Skeletal muscle cell (primary cell): ENCODE measurements around the gene KCTD7.
A peak's percentile ranks its signal among the peaks of the same experiment; 100 is the strongest.
"Not testable (repeated sequence)": the region's sequence is repeated elsewhere in the genome, so short reads cannot be mapped to it uniquely, and the experiment has no call there.

Experiments used
- DNase-seq: peaks from one replicate; pipeline ENCODE4 v3.0.0-alpha.2; 2010; ENCODE audit warnings: low read depth
- H3K4me3 ChIP-seq: 2 replicates; pipeline ENCODE4 v1.5.1; 2011; ENCODE audit warnings: low read depth, mild to moderate bottlenecking, control low read depth, low read length, moderate library complexity

Gene KCTD7

DNA sequence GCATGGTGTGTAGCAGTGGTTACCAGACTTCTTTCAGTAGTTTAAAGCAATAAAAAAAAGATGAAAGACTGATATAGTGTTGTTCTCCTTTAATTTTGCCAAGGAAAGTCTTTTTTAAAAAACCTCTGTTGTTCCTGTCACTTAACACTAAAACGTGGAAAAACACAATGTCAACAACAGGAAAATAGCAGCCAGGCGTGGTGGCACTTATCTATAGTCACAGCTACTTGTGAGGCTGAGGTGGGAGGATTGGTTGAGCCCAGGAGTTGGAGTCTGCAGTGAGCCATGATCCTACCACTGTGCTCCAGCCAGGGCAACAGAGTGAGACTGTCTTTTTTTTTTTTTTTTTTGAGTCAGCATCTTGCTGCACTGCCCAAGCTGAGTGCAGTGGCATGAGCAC lies 42.8 kb downstream of the KCTD7 start:
- not testable (repeated sequence) for DNase-seq, H3K4me3 ChIP-seq

DNA sequence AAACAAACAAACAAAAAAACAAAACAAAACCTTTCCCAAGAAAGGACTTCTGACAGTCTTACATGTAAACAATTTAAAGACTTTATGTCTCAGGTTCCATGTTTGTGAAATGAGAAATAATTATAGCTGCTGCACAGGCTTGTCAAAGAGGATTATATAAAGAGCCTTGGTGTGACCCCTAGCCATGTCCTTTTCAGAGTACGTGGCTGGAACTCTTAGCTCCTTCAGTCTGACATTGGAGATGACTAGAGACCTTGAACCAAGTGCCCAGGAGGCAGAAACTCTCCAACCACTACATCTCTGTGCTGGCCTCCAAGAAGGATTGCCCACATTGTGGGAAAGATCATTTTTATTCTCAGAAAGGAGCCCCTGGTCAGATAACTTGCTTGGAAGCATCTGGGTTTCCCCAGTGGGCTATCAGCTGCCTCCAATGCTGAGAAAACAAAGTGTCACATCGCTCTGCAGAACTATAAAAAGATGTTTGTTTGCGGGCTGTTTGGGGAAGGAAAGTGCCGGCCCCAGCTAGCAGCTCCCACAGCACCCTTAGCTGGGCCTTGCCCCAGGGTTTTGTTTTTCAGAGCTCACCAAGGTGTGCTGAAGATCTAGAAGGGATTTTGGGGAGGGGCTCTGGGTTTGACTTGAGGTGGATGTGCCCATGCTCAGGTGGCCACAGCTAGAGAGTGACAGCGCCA lies 43.9 kb downstream of the KCTD7 start:
- H3K4me3 ChIP-seq, DNase-seq: not testable (repeated sequence)

DNA sequence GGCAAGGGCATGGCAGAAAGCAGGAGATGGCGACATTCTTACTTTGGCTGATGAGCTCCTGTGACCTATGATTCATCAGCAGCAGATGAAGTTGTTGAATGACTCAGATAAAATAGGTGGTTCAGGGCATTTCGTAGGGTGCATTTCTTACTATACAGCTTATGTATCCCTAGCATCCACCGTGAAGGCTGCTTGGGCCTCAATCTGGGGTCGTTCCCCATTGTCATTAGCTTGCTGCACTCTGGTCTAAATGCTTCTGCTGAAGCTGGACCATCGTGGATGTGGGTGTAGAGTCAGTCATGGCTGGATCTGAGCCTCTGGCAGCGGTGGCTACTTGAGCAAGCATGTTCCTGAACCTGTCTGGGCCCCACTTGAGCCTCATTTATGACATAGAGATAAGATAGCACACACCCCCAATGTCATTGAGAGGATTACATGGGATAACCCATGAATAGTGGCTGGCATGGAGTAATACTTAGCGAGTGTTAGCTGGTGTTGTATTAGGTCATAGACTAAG lies 44.5 kb downstream of the KCTD7 start:
- DNase-seq, H3K4me3 ChIP-seq: not testable (repeated sequence)

DNA sequence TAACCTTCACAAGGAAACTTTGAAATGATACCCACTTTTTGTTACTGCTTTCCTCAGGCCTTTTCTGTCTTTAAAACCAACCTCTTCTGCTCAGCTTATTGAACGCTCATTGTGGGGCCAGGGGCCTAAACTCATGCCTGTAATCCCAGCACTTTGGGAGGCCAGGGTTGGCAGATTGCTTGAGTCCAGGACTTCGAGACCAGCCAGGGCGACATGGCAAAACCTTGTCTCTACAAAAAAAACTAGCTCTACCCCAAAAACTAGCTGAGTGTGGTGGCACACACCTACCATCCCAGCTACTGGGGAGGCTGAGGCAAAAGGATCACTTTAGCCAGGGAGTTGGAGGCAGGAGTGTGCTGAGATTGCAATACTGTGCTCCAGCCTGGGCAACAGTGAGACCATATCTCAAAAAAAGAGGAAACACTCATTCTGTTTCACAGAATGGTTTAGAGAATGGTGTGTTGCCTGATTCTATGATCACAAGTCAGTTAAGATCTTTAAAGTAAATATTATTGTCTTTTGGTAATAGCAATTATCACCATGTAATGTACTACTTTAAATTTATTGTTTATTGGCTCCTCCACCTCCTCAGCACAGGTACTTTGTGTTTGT lies 51.1 kb downstream of the KCTD7 start:
- no peak for DNase-seq
- no peak overlapping the region for H3K4me3 ChIP-seq

DNA sequence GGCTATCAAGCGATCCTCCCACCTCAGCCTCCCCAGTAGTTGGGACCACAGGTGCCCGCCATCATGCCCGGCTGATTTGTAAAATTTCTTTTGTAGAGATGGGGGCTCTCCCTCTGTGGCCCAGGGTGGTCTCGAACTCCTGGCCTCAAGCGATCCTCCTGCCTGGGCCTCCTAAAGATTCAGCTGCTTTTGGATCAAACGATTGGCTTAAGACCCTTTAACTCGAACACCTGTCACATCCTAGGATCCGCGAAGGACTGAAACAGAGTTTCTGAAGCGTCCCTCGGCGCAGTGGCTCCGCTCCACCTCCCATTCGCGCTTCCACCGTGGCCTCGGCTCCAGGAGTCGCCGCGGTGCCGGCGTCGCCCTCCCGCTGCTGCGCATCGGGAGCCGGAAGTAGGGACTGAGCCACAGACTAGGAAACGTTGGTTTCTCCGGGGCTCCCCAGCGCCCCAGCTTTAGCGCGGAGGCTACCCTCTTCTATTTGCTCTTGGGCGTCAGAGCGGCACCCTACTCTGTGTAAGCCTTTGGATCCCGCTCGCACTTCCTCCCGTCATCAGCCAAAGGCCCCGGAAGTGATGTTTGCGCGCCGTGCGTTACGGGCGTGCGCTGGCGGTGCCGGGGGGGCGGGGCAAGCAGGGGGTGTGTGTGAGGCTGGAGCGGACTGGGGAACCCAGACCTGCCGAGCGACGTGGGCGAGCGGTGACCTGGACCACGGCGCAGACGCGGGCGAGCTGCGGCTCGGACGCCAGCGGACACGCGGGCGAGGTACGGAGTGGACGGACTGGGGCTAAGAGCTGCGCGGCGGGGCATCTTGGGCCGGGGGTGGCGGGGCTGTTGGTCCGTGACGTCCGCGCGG lies 53.0 kb downstream of the KCTD7 start:
- DNase-seq: peak; percentile 79
- peak overlapping the region; percentile 90 for H3K4me3 ChIP-seq

DNA sequence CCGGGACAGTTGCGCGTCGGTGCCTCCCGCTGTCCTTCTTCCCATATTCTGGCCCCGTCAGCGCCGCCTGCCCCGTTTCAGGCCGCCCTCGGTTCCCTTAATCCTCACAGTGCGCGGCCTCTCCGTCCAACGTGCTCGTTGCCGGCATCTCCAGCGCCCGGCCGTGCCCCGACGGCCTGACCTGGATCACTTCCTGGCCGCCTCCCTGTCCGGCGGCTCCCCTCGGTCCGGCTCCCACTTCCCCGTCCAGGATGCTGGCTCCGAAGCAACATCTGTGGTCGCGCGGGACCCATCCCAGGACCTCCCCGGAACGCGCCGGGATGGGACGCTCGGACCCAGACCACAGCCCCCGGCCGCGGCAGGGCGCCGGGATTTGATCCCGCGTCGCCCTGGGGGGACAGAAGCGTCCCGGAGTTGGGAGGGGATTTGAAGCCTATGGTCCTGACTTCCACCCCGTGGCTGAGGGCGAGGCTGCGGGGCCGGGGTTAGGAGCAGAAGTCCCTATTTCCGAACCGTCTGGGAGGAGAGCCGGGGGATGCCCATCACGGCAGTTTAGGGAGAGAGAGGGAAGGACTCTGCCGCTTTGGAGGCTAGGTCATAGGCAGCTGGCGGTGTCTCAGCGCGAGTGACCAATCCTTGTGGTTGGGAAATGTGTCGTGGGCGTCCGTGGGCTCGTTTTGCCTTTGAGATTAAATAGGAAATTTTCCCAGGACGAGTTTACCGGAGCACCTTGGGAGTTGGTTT lies 53.8 kb downstream of the KCTD7 start:
- H3K4me3 ChIP-seq: peak overlapping the region; percentile 90
- no peak for DNase-seq

DNA sequence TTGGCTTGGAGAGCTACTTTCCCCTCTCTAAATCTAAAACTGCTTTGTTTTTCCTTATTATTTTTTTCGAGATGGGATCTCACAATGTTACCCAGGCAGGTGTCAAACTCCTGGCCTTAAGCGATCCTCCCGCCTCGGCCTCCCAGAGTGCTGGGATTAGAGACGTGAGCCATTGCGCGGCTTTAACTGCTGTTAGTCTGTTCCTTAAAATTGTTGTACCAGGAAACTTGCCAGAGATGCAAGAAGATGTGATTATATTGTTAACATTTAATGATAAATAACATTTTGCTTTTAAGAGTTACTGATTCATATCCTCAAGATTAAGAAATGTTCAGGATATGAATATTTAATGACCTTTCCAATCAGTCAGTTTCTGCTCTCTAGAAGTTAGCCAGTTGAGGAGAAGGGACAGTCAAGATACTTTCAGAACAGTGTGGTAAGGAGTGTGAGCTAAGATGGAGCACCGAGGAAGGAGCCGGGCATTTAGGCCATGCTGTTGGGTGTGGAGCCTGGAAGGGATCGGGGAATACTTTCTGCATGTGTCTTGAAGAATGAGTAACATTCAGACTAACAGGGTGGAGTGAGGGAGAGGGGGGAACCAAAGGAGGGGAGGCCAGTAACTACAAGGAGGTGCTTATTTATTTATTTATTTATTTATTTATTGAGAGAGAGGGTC lies 54.6 kb downstream of the KCTD7 start:
- not testable (repeated sequence) for DNase-seq
- peak overlapping the region; percentile 90 for H3K4me3 ChIP-seq

DNA sequence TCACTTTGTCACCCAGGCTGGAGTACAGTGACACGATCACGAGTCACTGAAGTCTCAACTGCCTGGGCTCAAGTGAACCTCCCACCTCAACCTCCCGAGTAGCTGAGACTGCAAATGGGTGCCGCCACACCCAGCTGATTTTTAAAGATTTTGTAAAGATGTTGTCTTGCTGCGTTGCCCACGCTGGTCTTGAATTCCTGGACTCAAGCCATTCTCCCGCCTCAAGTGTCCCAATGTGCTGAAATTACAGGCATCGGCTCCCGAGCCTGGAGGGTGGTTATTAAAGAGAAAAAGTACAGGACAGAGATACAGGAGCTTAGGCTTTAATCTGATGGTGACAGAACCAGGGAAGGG lies 55.1 kb downstream of the KCTD7 start:
- H3K4me3 ChIP-seq: no peak overlapping the region
- no peak for DNase-seq

DNA sequence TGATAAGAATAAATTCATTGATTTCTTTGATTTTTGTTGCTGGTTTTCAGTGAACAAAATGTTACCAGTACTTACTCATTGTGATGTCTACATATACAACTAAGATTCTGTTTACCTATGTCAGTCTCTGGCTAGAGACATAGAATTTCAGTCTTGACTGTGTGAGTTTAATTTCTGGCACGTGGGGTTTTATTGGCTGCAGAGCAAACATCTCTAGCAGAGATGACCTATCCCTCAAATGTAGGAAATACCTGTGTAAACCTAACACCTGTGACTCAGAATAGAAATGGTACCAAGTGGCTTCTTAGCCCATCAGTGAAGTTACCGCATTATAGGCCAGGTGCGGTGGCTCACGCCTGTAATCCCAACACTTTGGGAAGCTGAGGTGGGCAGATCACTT lies 57.0 kb downstream of the KCTD7 start:
- not testable (repeated sequence) for DNase-seq, H3K4me3 ChIP-seq

DNA sequence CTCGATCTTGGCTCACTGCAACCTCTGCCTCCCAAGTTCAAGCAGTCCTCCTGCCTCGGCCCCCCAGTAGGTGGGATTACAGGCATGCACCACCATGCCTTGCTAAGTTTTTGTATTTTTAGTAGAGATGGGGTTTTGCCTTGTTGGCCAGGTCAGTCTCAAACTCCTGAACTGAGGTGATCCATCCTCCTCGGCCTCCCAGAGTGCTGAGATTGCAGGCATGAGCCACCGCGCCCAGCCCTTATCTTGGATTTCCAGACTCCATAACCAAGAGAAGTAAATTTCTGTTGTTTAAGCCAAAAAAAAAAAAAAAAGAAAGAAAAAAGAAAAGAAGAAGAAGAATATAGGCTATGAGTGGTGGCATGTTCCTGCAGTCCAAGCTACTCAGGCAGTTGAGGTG lies 58.5 kb downstream of the KCTD7 start:
- H3K4me3 ChIP-seq: no peak overlapping the region
- no peak for DNase-seq

DNA sequence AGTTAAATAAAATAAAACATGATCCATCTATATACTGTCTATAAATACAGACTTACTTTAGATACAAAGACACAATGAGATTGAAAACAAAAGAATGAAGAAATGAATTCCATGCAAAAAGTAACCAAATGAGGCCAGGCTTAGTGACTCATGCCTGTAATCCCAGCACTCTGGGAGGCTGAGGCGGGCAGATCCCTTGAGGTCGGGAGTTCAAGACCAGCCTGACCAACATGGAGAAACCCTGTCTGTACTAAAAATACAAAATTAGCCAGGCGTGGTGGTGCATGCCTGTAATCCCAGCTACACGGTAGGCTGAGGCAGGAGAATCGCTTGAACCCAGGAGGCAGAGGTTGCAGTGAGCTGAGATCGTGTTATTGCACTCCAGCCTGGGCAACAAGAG lies 59.0 kb downstream of the KCTD7 start:
- not testable (repeated sequence) for DNase-seq, H3K4me3 ChIP-seq

DNA sequence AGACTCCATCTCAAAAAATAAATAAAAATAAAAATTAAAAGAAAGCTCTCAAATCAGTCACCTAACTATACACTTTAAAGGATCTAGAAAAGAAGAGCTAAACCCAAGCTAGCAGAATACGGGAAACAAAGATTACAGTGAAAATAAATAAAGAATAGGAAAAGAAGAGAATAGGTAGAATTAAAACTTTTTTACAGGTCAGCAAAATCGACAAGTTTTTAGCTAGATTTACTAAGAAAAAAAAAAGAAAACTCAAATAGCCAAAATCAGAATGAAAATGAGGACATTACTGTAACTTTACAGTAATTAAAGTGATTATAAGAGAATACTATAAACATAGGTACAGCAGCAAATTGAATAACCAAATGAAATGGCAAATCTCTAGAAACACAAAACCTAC lies 60.4 kb downstream of the KCTD7 start:
- no peak overlapping the region for H3K4me3 ChIP-seq
- no peak for DNase-seq

DNA sequence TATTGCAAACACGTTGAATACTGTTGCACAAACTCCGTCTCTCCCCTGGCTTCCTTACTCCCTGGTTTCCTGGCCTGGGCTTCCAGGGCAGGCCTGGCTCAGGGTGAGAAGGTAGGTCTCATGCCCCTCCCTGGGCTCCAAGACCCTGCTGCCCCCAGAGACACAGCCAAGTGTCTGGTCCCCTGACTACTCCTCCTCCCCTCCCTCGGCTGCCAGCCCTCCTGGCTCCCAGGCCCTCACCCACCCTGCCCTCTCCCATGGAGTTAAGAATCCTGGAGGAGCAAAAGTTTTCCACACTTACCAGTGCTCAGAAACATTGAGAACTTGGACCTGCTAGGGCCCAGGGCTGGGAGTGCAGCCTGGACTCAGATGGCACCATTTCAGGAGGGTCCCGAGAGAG lies 64.7 kb downstream of the KCTD7 start:
- H3K4me3 ChIP-seq: no peak overlapping the region
- DNase-seq: no peak
